ENCODE results near the gene SLC43A2.

The SLC43A2 gene

DNA sequence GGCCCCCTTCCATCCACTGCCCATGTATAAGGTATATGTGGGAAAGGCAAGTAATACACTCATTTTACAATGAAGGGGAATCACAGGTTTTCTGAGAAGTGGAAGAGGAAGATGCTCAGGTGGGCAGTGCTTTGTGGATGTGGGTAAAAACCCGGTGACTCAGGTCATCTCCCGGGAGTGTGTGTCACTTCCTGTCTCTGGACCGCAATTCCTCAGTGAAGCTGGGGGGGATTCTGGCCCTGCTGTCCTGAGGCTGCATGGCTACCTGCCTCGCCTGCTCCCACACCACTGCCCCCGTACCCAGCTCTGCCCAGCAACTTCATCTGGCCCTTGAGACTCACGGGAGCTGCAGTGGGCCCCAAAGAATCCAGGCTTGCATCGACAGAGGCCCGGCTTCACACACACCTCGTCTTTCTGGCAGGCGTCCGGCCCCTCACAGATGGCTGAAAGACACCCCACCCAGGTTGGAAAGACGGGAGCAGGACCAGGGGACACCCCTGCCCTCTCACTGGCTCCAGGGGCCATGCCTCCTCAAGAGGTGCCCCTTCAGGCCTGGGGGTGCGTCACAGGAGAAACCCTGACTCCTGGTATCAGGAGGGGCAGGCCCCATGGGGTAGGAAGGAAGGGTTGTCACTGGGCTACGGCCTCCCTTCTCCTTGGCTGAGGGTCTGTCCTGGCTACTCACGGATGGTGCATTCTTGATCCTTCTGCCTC, 16.0 kb upstream of the SLC43A2 start:
- no peak overlapping the region for H3K4me3 ChIP-seq (ENCODE audit: low read length)
- no peak for DNase-seq (ENCODE audit: low read depth, low spot score)

DNA sequence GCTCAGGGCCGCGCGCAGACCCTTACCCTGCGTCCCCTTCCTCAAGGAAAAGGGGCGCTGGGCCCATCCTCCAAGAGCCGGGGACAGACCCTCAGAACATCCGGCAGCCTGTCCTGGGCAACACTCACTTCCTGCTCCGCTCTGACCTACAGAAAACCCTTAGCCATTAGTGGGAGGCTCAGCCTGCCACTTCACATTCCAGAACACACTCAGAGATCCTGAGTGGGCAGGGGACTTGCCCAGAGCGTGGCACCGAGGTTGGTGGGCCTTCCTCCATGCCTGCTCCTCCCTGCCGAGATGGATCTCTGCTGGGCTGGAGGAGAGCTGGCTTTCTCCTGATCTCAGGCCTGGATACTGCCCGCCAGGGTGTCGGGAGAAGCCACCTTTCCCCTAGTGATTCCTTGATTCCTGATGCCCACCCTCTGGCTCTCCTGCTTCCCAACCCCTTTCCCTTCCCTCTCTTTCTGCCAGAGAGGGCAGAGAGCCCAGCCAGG, 15.4 kb upstream of the SLC43A2 start:
- DNase-seq (ENCODE audit: low read depth, low spot score) = no peak
- H3K4me3 ChIP-seq (ENCODE audit: low read length) = no peak overlapping the region

GRCh38 chr17:1643293-1643998, 14.8 kb upstream of the SLC43A2 start:
- DNase-seq (ENCODE audit: low read depth, low spot score) = no peak
- peak overlapping the region; percentile 22; the same call in 1 of the 2 replicates for H3K4me3 ChIP-seq (ENCODE audit: low read length)

- H3K4me3 ChIP-seq (ENCODE audit: low read length) = no peak overlapping the region
- DNase-seq (ENCODE audit: low read depth, low spot score) = no peak
These were observed 12.4 kb upstream of the SLC43A2 start for GRCh38 chr17:1641065-1641403.

- DNase-seq (ENCODE audit: low read depth, low spot score) = no peak
- H3K4me3 ChIP-seq (ENCODE audit: low read length) = no peak overlapping the region
These were observed 11.9 kb upstream of the SLC43A2 start for GRCh38 chr17:1640329-1641064.

DNA sequence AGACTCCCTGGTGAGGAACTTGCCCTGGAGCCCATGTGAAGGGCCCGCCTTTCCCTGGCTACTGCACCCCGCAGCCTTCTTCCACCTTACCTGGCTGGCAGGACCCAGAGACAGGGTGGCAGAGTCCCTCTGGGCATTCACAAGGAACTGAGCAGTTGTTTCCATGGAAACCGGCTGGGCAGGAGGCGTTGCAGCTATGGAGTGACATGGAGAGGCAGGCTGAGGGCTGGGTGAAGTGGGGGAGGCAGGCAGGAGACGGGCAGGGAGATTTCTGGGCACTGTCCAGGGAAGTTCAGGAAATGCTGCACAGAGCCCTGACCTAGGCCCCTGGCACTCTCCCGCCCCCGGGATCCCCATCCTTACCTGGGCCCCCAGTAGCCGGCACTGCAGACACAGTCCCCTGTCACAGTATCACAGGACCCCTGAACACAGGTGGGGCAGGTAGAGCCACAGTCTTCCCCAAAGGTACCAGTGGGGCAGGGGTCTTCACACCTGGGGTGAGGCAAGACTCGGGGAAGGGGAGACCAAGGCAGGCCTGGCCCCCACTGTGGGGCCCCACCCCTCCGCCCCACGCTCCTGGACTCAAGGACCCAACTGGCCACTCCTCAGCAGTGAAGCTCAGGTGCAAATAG, 11.0 kb upstream of the SLC43A2 start:
- H3K4me3 ChIP-seq (ENCODE audit: low read length) = no peak overlapping the region
- DNase-seq (ENCODE audit: low read depth, low spot score) = no peak

DNA sequence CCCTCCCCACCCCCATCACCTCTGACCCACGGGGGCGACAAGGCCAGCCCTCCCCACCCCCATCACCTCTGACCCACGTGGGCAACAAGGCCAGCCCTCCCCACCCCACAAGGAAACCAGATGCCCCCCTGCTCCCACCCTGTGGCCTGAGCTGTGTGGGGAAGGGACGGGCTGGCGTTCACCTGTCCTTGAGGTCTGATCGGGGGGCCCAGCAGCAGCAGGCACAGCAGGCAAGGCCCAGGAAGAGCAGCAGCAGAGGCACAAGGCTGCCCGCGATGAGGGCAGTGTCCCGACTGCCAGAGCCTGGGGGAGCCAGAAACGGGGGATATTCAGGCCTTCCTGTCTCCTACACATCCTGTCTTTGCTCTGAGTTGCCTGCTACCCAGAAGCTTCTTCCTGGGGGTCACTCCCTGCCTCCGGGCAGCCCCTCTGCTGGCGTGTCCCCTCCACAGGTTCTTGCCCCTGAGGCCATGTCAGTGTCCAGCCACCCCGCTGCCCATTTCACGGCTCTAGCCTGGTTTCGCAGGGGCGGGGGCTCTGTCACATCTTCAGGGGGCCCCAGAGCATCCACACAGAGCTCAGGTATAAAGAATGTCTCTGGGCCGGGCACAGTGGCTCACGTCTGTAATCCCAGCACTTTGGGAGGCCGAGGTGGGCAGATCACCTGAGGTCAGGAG, 10.1 kb upstream of the SLC43A2 start:
- no peak overlapping the region for H3K4me3 ChIP-seq (ENCODE audit: low read length)
- DNase-seq (ENCODE audit: low read depth, low spot score) = no peak

GRCh38 chr17:1638171-1638590, 9.5 kb upstream of the SLC43A2 start:
- no peak overlapping the region for H3K4me3 ChIP-seq (ENCODE audit: low read length)
- DNase-seq (ENCODE audit: low read depth, low spot score) = no peak

GRCh38 chr17:1636732-1637285, 8.2 kb upstream of the SLC43A2 start:
- no peak overlapping the region for H3K4me3 ChIP-seq (ENCODE audit: low read length)
- no peak for DNase-seq (ENCODE audit: low read depth, low spot score)

DNA sequence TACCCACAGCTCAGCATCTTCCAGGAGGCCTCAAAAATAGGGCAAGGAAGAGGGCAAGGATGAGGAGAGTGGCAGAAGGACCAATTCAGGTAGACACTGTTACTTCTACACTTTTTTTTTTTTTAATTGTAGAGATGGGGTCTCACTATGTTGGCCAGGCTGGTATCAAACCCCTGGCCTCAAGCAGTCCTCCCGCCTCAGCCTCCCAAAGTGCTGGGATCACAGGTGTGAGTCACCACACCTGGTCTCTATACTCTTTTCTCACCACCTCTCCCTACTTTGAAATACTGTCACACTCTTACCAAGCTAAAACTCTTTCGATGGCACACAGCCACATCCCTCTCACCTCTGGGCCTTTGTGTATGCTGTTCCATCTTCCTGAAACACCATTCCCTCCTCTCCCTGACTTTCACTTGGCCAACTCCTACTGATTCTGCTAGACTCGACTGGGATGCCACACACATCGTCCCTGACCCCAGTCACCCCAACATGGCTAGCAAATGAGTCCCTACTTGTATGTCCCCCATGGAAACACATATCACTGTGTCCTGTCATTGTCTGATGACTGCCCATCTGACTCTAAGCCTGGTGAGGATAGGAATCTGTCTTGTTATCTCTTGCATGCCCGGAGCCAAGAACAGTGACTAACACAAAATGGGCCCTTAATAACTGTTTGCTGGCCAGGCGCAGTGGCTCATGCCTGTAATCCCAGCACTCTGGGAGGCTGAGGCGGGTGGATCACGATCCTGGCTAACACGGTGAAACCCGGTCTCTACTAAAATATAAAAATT, 7.2 kb upstream of the SLC43A2 start:
- no peak for DNase-seq (ENCODE audit: low read depth, low spot score)
- no peak overlapping the region for H3K4me3 ChIP-seq (ENCODE audit: low read length)

DNA sequence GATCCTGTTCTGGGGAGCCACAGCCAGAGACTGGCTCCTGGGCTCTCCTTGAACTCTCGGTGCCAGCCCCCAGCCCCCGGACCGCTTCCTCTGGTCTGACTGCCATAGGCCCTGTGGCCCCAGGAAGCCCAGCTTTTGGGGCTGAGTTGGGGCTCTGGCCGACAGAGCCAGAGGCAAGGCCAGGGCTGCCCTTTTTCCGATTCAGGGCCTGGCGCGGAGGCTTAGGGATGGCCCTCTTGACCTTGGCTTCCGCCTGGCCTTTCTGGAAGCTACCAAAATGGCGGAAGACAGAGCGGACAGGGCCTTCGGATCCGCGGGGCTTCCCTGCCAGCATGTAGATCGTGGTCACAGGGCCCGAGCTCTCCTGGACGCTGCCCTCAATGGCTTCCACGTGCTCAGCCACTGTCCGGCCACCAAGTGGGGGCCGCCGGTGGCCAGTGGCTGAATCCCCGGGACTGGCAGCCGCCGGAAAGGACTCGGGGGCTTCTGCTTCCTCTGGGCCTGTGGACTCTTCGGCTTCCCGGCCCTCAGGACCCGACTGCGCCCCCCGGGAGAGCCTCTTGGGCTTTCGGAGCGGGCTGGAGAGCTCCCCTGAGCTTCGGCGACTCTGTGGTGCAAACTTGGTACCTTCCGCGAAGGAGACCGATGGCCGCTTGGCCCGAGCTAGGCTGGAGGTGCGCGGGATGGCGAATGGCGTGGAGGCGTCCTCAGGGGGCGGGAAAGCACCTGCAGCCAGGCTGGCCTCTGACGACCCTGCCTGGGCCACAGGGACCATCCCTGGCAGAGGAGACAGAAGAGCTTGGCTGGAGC, 6.4 kb upstream of the SLC43A2 start:
- no peak for DNase-seq (ENCODE audit: low read depth, low spot score)
- H3K4me3 ChIP-seq (ENCODE audit: low read length) = no peak overlapping the region

DNA sequence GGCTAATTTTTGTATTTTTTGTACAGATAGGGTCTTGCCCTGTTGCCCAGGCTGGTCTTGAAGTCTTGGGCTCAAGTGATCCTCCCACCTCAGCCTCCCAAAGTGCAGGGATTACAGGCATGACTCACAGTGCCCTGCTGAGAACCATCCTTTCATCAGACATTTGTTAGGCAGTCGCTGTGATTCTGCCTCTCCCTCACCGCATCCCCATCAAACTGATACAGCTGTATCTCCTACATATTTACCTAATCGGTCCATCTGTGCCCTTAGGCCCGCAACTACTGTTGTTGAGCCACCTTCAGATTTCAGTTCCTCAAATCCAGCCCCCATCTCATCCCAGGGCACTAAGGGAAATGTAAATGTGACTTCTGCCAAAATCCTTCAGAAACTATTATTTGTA, 2.0 kb upstream of the SLC43A2 start:
- no peak overlapping the region for H3K4me3 ChIP-seq (ENCODE audit: low read length)
- no peak for DNase-seq (ENCODE audit: low read depth, low spot score)

DNA sequence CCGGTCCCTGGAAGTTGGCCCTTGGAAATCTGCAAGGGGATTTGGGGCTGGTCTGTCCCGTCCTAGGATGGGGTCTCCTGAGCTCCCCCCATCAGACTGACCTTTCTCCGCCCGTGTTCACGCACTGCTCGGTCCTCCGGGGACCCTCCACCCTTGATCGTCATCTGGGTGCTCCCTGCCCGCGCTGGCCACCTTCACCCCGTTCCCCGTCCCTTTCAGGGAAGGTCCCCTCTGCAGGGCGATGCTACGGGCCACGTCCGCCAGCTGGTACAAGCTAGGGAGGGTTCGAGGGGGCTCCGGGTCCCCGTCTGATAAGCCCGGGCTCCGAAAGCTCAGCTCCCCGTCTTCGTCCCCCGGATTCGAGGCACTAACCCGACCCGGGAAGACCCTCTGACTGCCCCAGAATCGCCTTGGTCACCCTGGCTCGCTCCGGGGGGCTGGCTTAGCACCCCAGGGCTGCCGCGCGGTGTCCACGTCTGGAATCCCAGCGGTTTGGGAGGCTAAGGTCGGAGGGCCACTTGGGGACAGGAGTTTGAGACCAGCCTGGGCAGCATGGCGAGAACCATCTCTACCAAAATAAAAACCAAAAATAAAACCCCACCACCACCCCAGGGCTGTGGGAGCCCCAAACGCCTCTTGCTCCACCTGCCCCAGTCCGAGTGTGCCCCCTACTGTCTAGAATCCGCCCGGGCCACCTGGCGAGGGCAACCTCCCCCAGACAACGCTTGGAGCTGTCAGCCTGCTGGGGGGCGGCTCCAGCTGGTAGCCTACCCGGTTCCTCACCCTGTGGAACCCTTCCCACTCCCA, 1.1 kb upstream of the SLC43A2 start:
- H3K4me3 ChIP-seq (ENCODE audit: low read length) = peak overlapping the region; percentile 71
- peak; percentile 67 for DNase-seq (ENCODE audit: low read depth, low spot score)

GRCh38 chr17:1628856-1629503, 346 bp upstream of the SLC43A2 start:
- peak; percentile 88 for DNase-seq (ENCODE audit: low read depth, low spot score)
- peak overlapping the region; percentile 71 for H3K4me3 ChIP-seq (ENCODE audit: low read length)

DNA sequence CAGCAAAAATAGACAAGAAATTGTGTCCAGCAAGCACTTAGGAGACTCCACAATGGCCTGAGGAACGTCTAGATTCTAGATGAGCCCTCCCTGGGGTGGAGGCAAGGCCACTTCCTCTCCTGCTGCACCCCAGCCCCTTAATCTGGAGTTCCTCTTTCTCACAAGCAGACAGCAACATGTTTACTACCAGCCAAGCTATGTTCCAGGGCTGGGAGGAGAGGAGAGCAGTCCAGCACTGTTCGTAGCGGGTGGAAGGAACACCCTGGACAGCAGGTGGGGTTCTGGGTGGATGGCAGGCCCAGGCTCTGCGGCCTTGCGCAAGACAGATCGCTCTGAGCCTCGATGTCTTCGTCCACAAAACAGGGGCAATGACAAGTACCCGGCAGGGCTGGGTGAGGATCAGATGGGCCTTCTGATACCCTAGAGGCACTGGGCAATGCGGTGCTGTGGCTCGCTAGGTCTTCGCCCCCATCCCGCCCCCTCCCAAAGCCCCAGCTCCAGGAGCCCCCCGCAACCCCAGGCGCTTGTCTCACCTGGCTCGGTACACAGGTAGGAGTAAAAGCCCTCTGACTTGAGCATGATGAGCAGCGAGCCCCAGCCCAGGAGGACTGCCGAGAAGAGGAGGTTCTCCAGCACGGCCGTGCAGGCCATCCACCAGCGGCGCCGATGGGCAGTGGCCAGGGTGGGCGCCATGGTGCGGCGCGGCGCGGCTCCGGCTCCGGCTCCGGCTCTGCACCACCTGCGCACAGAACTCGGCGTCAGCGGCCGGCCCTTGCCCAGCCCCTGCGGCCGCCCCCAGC, 1.3 kb downstream of the SLC43A2 start:
- no peak for DNase-seq (ENCODE audit: low read depth, low spot score)
- H3K4me3 ChIP-seq (ENCODE audit: low read length) = peak overlapping the region; percentile 71
